ENCODE measurements around the gene LMAN2.

LMAN2 gene

GRCh38 chr5:177396807-177397206 lies 45.3 kb upstream of the LMAN2 start:
- Histone ChIP-seq H3K9ac (ENCODE audit: low read length) (no peak overlapping the region), H3K4me3 (ENCODE audit: low read depth, low read length, poor library complexity, severe bottlenecking) (no peak overlapping the region), H3K9me3 (ENCODE audit: low read length) (no peaks in the 10 kb centered on the region), H3F3A (ENCODE audit: insufficient read depth, low read length) (no peaks in the 10 kb centered on the region), H3K36me3 (ENCODE audit: insufficient read depth, low read length) (no peaks in the 10 kb centered on the region), H3K79me2 (ENCODE audit: insufficient read depth, low read length) (no peaks in the 10 kb centered on the region), H3K27ac (ENCODE audit: low read depth, low read length, poor library complexity, severe bottlenecking) (no peak overlapping the region), H3K4me2 (ENCODE audit: low read length) (no peak overlapping the region), H3K9me2 (ENCODE audit: low read depth, low read length) (no peaks in the 10 kb centered on the region), H3K27me3 (ENCODE audit: insufficient read depth, low read length) (peaks cover 5% of the 10 kb centered on the region), H3K4me1 (ENCODE audit: insufficient read depth, low read length, severe bottlenecking) (no peaks in the 10 kb centered on the region), H4K20me1 (ENCODE audit: insufficient read depth, low read length) (no peaks in the 10 kb centered on the region), H2AFZ (ENCODE audit: low read length) (no peak overlapping the region)
- TF ChIP-seq CTCF (IDR thresholded peaks at IDR 0.05; ENCODE audit: low read length) (no peak), EZH2 (IDR thresholded peaks at IDR 0.05; ENCODE audit: borderline replicate concordance, low read length) (no peak)

GRCh38 chr5:177396078-177396477 lies 44.6 kb upstream of the LMAN2 start:
- H3K4me2 ChIP-seq (ENCODE audit: low read length), result no peak overlapping the region
- no peaks in the 10 kb centered on the region for H4K20me1 ChIP-seq (ENCODE audit: insufficient read depth, low read length)
- no peaks in the 10 kb centered on the region for H3K36me3 ChIP-seq (ENCODE audit: insufficient read depth, low read length)
- H3K9me3 ChIP-seq (ENCODE audit: low read length), result no peaks in the 10 kb centered on the region
- H3K9ac ChIP-seq (ENCODE audit: low read length), result no peak overlapping the region
- H3F3A ChIP-seq (ENCODE audit: insufficient read depth, low read length), result no peaks in the 10 kb centered on the region
- H3K4me3 ChIP-seq (ENCODE audit: low read depth, low read length, poor library complexity, severe bottlenecking), result no peak overlapping the region
- peaks cover 4% of the 10 kb centered on the region for H3K27me3 ChIP-seq (ENCODE audit: insufficient read depth, low read length)
- no peaks in the 10 kb centered on the region for H3K79me2 ChIP-seq (ENCODE audit: insufficient read depth, low read length)
- H2AFZ ChIP-seq (ENCODE audit: low read length), result no peak overlapping the region
- no peak overlapping the region for H3K27ac ChIP-seq (ENCODE audit: low read depth, low read length, poor library complexity, severe bottlenecking)
- no peaks in the 10 kb centered on the region for H3K9me2 ChIP-seq (ENCODE audit: low read depth, low read length)
- no peak for TF ChIP-seq CTCF (IDR thresholded peaks at IDR 0.05; ENCODE audit: low read length)
- no peak for TF ChIP-seq EZH2 (IDR thresholded peaks at IDR 0.05; ENCODE audit: borderline replicate concordance, low read length)
- no peaks in the 10 kb centered on the region for H3K4me1 ChIP-seq (ENCODE audit: insufficient read depth, low read length, severe bottlenecking)

- Histone ChIP-seq H3K4me3 (ENCODE audit: low read depth, low read length, poor library complexity, severe bottlenecking) (no peak overlapping the region), H3F3A (ENCODE audit: insufficient read depth, low read length) (no peaks in the 10 kb centered on the region), H3K79me2 (ENCODE audit: insufficient read depth, low read length) (no peaks in the 10 kb centered on the region), H3K4me2 (ENCODE audit: low read length) (no peak overlapping the region), H3K27me3 (ENCODE audit: insufficient read depth, low read length) (peaks cover 4% of the 10 kb centered on the region), H3K27ac (ENCODE audit: low read depth, low read length, poor library complexity, severe bottlenecking) (no peak overlapping the region), H3K9ac (ENCODE audit: low read length) (no peak overlapping the region), H3K4me1 (ENCODE audit: insufficient read depth, low read length, severe bottlenecking) (peaks cover 15% of the 10 kb centered on the region), H3K36me3 (ENCODE audit: insufficient read depth, low read length) (no peaks in the 10 kb centered on the region), H3K9me3 (ENCODE audit: low read length) (no peaks in the 10 kb centered on the region), H3K9me2 (ENCODE audit: low read depth, low read length) (no peaks in the 10 kb centered on the region), H4K20me1 (ENCODE audit: insufficient read depth, low read length) (no peaks in the 10 kb centered on the region), H2AFZ (ENCODE audit: low read length) (no peak overlapping the region)
- TF ChIP-seq EZH2 (IDR thresholded peaks at IDR 0.05; ENCODE audit: borderline replicate concordance, low read length) (no peak), CTCF (IDR thresholded peaks at IDR 0.05; ENCODE audit: low read length) (no peak)
Observed at GRCh38 chr5:177393990-177394389, 42.5 kb upstream of the LMAN2 start.
